A549 (cell line): ENCODE results near the gene KSR1.

Experiments
- BHLHE40 ChIP-seq: IDR thresholded peaks from 2 replicates; pipeline ENCODE4 v1.6.1; 2012; ENCODE audit warnings: low read depth, low read length, inconsistent platforms
- CBX2 ChIP-seq: fragments of 200-600 bp; sonication (generic); IDR thresholded peaks from 2 replicates; pipeline ENCODE4 v1.6.1; 2016; ENCODE audit warnings: low read depth, mild to moderate bottlenecking, borderline replicate concordance
- CHD2 ChIP-seq: fragments of 150-350 bp; IDR thresholded peaks from 2 replicates; pipeline ENCODE4 v1.6.1; 2014; ENCODE audit warnings: low read length; ENCODE audit not compliant: partially characterized antibody
- CHD4 ChIP-seq: fragments of 200-600 bp; sonication (generic); IDR thresholded peaks from 2 replicates; pipeline ENCODE4 v1.6.1; 2016; ENCODE audit warnings: antibody characterized with exemption, mild to moderate bottlenecking, borderline replicate concordance
- CTCF ChIP-seq: fragments of >200 bp; sonication (Bioruptor Twin); formaldehyde crosslinking; IDR thresholded peaks from 3 replicates; pipeline ENCODE4 v1.5.1; 2016
- EHMT2 ChIP-seq: fragments of 200-600 bp; sonication (generic); IDR thresholded peaks from 2 replicates; pipeline ENCODE4 v1.6.1; 2016; ENCODE audit warnings: antibody characterized with exemption, low read depth, mild to moderate bottlenecking, moderate library complexity
- MYC ChIP-seq: IDR thresholded peaks from 2 replicates; pipeline ENCODE4 v1.6.1; 2012; ENCODE audit warnings: mild to moderate bottlenecking, inconsistent platforms, low read length, improper control_type of control experiment, borderline replicate concordance
- PBX3 ChIP-seq: IDR thresholded peaks from 2 replicates; pipeline ENCODE4 v1.6.1; 2012
- REST ChIP-seq: fragments of 200-600 bp; sonication (generic); IDR thresholded peaks from 2 replicates; pipeline ENCODE4 v1.6.1; 2016; ENCODE audit warnings: antibody characterized with exemption, mild to moderate bottlenecking, moderate library complexity
- RFX5 ChIP-seq: fragments of 450-650 bp; IDR thresholded peaks from 2 replicates; pipeline ENCODE4 v1.7.1; 2014; ENCODE audit warnings: antibody characterized with exemption, mild to moderate bottlenecking, moderate library complexity
- USF2 ChIP-seq: fragments of 450-650 bp; IDR thresholded peaks from 2 replicates; pipeline ENCODE4 v1.6.1; 2014; ENCODE audit warnings: antibody characterized with exemption

GRCh38 chr17:27503611-27504010 lies 47.4 kb downstream of the KSR1 start:
- TF ChIP-seq CTCF (no peak), REST (no peak), CBX2 (no peak), CHD4 (no peak), RFX5 (no peak), MYC (no peak), PBX3 (no peak), EHMT2 (no peak), BHLHE40 (no peak), USF2 (no peak), CHD2 (no peak)
